K562 (cell line): Measurements from ENCODE around the gene RAB6A. TPM values are rescaled to one million over a fixed set of nuclear protein-coding genes. Genes with fewer than 3 reads are reported as not detected.

ENCODE experiments used
- ARID2 ChIP-seq: fragments of 450-650 bp; IDR thresholded peaks from 2 replicates; pipeline ENCODE4 v1.6.1; 2017; ENCODE audit warnings: antibody characterized with exemption, mild to moderate bottlenecking
- CAMTA2 ChIP-seq: fragments of 250-450 bp; sonication (Bioruptor Pico); conservative IDR thresholded peaks from 2 replicates; pipeline ENCODE4 v1.5.1; 2022
- DPF2 ChIP-seq: fragments of 450-650 bp; IDR thresholded peaks from 2 replicates; pipeline ENCODE4 v1.6.1; 2016
- ERF ChIP-seq: fragments of 450-650 bp; formaldehyde crosslinking; IDR thresholded peaks from 2 replicates; pipeline ENCODE4 v1.4.0; 2020; ENCODE audit warnings: mild to moderate bottlenecking, mixed read lengths
- NFATC3 ChIP-seq: fragments of 450-650 bp; IDR thresholded peaks from 2 replicates; pipeline ENCODE4 v1.6.1; 2017; ENCODE audit warnings: mild to moderate bottlenecking
- NFE2L1 ChIP-seq: fragments of 450-650 bp; IDR thresholded peaks from 2 replicates; pipeline ENCODE4 v1.6.1; 2016; ENCODE audit warnings: missing genetic modification characterization, low read depth, mild to moderate bottlenecking, missing compliant biosample characterization, moderate library complexity, borderline replicate concordance
- RFX5 ChIP-seq: IDR thresholded peaks from 2 replicates; pipeline ENCODE4 v1.6.1; 2011; ENCODE audit warnings: low read depth, mild to moderate bottlenecking, improper control_type of control experiment, low read length
- SAFB2 ChIP-seq: fragments of 200-400 bp; formaldehyde crosslinking; IDR thresholded peaks from 2 replicates; pipeline ENCODE4 v1.6.1; 2018; ENCODE audit warnings: borderline replicate concordance, low read length, low read depth, moderate library complexity; ENCODE audit not compliant: severe bottlenecking
- TAF1 ChIP-seq: IDR thresholded peaks from 2 replicates; pipeline ENCODE4 v1.6.1; 2011; ENCODE audit warnings: mild to moderate bottlenecking, low read length, moderate library complexity; ENCODE audit not compliant: insufficient read depth, control insufficient read depth, severe bottlenecking; ENCODE audit errors: extremely low read depth
- U2AF2 ChIP-seq: fragments of 200-400 bp; formaldehyde crosslinking; optimal IDR thresholded peaks from 2 replicates; pipeline ENCODE3; 2017; ENCODE audit warnings: low read depth, mild to moderate bottlenecking, low read length
- ZBTB7A ChIP-seq: IDR thresholded peaks from 2 replicates; pipeline ENCODE4 v1.6.1; 2011; ENCODE audit warnings: low read depth, mild to moderate bottlenecking, low read length, moderate library complexity, borderline replicate concordance; ENCODE audit not compliant: control insufficient read depth
- ZFP1 ChIP-seq: fragments of 450-650 bp; formaldehyde crosslinking; IDR thresholded peaks from 2 replicates; pipeline ENCODE4 v1.4.0; 2020; ENCODE audit warnings: mild to moderate bottlenecking, mixed read lengths
- ZNF41 ChIP-seq: fragments of 250-450 bp; sonication (Bioruptor Pico); conservative IDR thresholded peaks from 2 replicates; pipeline ENCODE4 v1.4.0; 2020; ENCODE audit warnings: mild to moderate bottlenecking
- polyA plus RNA-seq, 8 experiments: library from polyadenylated mRNA; depleted of rRNA in 4 of 8; stranded (reverse) in 5 of 8; unstranded in 3 of 8; fragments of >200 nt; fragmentation: Nextera tagmentation in 2 of 8; fragmentation: Illumina TruSeq in 1 of 8; extraction: Ambion mirVana in 2 of 8; extraction: Trizol in 1 of 8; gene quantifications; 2 replicates each; pipeline versions ENCODE4 v1.2.1 to v1.2.3, GENCODE V29; 2011 to 2014; ENCODE audit warnings: inconsistent platforms in 1 of 8, missing spikeins in 1 of 8
- total RNA-seq, 7 experiments: library from RNA; depleted of rRNA in 6 of 7; stranded (reverse); fragments of >200 nt in 6 of 7; fragmentation: Illumina TruSeq in 2 of 7; extraction: Trizol in 2 of 7; gene quantifications; 2 replicates each; pipeline versions ENCODE4 v1.2.1 to v1.2.3, GENCODE V29; 2011 to 2021; ENCODE audit warnings: low replicate concordance in 1 of 7
- TF ChIP-seq, protein P1 (sequence below): fragments of 450-650 bp; IDR thresholded peaks from 2 replicates; pipeline ENCODE4 v1.6.1; 2017; ENCODE audit warnings: antibody characterized with exemption
- TF ChIP-seq, protein P2 (sequence below): fragments of 250-450 bp; sonication (Bioruptor Pico); IDR thresholded peaks from 2 replicates; pipeline ENCODE4 v1.8.0; 2022; ENCODE audit warnings: moderate library complexity, mild to moderate bottlenecking, inconsistent platforms
- TF ChIP-seq, protein P3 (sequence below): fragments of 250-450 bp; sonication (Bioruptor Pico); IDR thresholded peaks from 2 replicates; pipeline ENCODE4 v1.9.0; 2021; ENCODE audit warnings: mild to moderate bottlenecking
- TF ChIP-seq, protein P4 (sequence below), 3 experiments: fragments of 200-800 bp in 1 of 3; fragments of 250-450 bp in 1 of 3; fragments of 450-650 bp in 1 of 3; sonication (Bioruptor Pico) in 1 of 3; sonication (Bioruptor generic) in 1 of 3; formaldehyde crosslinking in 1 of 3; IDR thresholded peaks; 2 replicates each; pipeline versions ENCODE4 v1.6.1 to v1.8.0; 2016 to 2022; ENCODE audit warnings: mild to moderate bottlenecking in 2 of 3, missing genetic modification characterization in 2 of 3, missing compliant biosample characterization in 1 of 3, moderate library complexity in 1 of 3
- TF ChIP-seq, protein P5 (sequence below): IDR thresholded peaks from 2 replicates; pipeline ENCODE4 v1.6.1; 2016; ENCODE audit warnings: missing genetic modification characterization, missing compliant biosample characterization

Gene RAB6A
- total and polyA plus RNA-seq, 9 of the 15 experiments (the other 6 are each of a cell fraction or from before 2014, with no cell fraction given) = 14.0 to 95.3 (median 45.4) TPM

DNA sequence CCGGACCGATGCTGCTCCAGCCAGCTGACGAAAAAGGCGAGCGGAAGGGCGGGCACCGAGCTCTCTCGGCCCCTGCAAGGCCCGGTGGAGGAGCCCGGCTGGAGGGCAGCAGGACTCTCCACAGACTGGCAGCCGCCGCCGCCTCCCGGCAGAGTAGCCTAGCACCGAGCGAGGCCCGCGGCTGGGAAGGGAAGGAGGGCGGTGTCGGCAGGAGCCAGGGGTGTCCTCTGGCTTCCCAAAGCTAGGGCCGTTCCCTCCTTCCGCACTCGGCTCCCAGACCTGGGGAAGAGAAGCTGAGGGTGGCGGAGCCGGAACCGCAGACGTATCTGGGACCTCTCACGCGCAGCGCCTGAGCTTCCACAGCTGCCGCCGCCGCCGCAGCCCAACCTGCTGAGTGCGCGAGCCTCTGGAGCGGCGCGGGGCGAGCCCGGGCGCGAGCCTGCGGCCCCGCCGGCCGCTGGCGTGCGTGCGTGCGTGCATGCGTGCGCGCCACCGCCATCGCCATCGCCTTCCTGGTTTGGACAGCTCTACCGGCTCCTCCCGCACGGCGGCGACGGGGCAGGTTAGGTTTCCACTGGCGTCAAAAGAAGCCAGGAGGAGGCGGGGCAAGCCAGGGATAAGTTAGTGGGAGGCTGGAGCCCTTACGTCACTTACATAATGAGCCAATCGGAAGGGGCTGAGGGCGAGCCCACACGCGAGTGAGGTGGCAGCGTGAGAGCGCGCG is at the start of gene RAB6A (continued):
- TF ChIP-seq NFATC3 (peak; percentile 62; the same call in 1 of the 2 replicates), RFX5 (peak; percentile 45; the same call in 1 of the 2 replicates), TAF1 (peak; percentile 85), DPF2 (no peak), ZFP1 (CRISPR knock-in tag) (no peak), ERF (CRISPR knock-in tag) (0 out of 2 replicates have a peak, but pooled peaks have one; percentile 55), ARID2 (0 out of 2 replicates have a peak, but pooled peaks have one; percentile 14), NFE2L1 (tag) (no peak), CAMTA2 (CRISPR knock-in tag) (no peak; the same call in 1 of the 2 replicates), ZNF41 (CRISPR knock-in tag) (no peak), U2AF2 (no peak), ZBTB7A (no peak; the same call in 1 of the 2 replicates), SAFB2 (no peak)
- TF ChIP-seq, protein P1, sequence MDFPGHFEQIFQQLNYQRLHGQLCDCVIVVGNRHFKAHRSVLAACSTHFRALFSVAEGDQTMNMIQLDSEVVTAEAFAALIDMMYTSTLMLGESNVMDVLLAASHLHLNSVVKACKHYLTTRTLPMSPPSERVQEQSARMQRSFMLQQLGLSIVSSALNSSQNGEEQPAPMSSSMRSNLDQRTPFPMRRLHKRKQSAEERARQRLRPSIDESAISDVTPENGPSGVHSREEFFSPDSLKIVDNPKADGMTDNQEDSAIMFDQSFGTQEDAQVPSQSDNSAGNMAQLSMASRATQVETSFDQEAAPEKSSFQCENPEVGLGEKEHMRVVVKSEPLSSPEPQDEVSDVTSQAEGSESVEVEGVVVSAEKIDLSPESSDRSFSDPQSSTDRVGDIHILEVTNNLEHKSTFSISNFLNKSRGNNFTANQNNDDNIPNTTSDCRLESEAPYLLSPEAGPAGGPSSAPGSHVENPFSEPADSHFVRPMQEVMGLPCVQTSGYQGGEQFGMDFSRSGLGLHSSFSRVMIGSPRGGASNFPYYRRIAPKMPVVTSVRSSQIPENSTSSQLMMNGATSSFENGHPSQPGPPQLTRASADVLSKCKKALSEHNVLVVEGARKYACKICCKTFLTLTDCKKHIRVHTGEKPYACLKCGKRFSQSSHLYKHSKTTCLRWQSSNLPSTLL = no peak
- TF ChIP-seq, protein P2, sequence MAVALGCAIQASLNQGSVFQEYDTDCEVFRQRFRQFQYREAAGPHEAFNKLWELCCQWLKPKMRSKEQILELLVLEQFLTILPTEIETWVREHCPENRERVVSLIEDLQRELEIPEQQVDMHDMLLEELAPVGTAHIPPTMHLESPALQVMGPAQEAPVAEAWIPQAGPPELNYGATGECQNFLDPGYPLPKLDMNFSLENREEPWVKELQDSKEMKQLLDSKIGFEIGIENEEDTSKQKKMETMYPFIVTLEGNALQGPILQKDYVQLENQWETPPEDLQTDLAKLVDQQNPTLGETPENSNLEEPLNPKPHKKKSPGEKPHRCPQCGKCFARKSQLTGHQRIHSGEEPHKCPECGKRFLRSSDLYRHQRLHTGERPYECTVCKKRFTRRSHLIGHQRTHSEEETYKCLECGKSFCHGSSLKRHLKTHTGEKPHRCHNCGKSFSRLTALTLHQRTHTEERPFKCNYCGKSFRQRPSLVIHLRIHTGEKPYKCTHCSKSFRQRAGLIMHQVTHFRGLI (CRISPR knock-in tag) = no peak; the same call in 1 of the 2 replicates
- TF ChIP-seq, protein P3, sequence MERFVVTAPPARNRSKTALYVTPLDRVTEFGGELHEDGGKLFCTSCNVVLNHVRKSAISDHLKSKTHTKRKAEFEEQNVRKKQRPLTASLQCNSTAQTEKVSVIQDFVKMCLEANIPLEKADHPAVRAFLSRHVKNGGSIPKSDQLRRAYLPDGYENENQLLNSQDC = peak; percentile 84
- TF ChIP-seq, protein P4, sequence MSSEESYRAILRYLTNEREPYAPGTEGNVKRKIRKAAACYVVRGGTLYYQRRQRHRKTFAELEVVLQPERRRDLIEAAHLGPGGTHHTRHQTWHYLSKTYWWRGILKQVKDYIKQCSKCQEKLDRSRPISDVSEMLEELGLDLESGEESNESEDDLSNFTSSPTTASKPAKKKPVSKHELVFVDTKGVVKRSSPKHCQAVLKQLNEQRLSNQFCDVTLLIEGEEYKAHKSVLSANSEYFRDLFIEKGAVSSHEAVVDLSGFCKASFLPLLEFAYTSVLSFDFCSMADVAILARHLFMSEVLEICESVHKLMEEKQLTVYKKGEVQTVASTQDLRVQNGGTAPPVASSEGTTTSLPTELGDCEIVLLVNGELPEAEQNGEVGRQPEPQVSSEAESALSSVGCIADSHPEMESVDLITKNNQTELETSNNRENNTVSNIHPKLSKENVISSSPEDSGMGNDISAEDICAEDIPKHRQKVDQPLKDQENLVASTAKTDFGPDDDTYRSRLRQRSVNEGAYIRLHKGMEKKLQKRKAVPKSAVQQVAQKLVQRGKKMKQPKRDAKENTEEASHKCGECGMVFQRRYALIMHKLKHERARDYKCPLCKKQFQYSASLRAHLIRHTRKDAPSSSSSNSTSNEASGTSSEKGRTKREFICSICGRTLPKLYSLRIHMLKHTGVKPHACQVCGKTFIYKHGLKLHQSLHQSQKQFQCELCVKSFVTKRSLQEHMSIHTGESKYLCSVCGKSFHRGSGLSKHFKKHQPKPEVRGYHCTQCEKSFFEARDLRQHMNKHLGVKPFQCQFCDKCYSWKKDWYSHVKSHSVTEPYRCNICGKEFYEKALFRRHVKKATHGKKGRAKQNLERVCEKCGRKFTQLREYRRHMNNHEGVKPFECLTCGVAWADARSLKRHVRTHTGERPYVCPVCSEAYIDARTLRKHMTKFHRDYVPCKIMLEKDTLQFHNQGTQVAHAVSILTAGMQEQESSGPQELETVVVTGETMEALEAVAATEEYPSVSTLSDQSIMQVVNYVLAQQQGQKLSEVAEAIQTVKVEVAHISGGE (CRISPR knock-in tag; IDR thresholded peaks at IDR 0.05) = peak in 1 of 3 experiments; percentile 79; a peak in 2 of 6 replicates
- TF ChIP-seq, protein P5, sequence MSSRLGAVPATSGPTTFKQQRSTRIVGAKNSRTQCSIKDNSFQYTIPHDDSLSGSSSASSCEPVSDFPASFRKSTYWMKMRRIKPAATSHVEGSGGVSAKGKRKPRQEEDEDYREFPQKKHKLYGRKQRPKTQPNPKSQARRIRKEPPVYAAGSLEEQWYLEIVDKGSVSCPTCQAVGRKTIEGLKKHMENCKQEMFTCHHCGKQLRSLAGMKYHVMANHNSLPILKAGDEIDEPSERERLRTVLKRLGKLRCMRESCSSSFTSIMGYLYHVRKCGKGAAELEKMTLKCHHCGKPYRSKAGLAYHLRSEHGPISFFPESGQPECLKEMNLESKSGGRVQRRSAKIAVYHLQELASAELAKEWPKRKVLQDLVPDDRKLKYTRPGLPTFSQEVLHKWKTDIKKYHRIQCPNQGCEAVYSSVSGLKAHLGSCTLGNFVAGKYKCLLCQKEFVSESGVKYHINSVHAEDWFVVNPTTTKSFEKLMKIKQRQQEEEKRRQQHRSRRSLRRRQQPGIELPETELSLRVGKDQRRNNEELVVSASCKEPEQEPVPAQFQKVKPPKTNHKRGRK (tag) = no peak
